ENCODE data around the gene DGKH.

DNA sequence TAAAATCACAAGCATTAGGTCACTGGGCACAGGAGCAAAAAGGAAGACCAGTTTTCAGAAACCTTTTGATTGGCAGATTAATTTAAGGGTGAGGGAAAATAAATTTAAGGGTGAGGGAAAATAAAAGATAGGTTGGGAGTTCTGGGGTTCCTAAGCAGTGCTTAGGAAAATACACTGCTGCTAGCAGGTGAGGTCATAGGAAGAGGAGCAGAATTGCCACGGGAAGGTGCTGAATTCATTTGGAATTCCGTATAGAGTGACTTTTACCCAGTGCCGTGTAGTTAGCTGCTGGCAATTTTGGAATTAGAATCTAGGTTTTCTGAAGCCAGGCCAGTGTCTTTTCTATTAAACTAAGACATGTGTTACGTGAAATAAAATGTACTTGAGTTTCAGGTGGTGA lies 59.8 kb downstream of the DGKH start:
- TF ChIP-seq CTCF (IDR thresholded peaks at IDR 0.05) = no peak
- no peak for TF ChIP-seq EZH2 (IDR thresholded peaks at IDR 0.05; ENCODE audit: borderline replicate concordance, insufficient read depth, low read depth, low read length, poor library complexity, severe bottlenecking)

Measured in B cell (primary cell).